ENCODE measurements around the gene ANTXR1.
"Not testable (repeated sequence)": the region's sequence is repeated elsewhere in the genome, so short reads cannot be mapped to it uniquely, and the experiment has no call there.

ANTXR1 gene

GRCh38 chr2:69165091-69165880 is 152.3 kb downstream of the ANTXR1 start:
- no peak for DNase-seq (ENCODE audit: low spot score)

DNA sequence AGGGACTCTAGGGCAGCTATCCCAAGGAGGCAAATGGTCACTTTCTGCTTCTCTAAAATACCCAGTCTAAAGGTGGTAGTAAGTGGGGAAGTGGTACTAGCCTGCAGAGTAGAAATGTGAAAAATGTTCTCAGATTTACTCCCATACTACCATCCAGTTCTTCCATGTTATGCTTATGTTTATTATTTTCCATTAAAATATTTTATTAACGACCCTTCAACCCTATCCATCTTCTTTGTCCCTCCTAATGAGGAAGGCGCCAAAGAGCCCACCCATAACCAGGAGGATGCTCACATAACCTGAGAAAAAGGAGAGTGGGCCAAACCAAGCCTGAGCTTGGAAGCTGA is 153.5 kb downstream of the ANTXR1 start:
- no peak for DNase-seq (ENCODE audit: low spot score)

DNA sequence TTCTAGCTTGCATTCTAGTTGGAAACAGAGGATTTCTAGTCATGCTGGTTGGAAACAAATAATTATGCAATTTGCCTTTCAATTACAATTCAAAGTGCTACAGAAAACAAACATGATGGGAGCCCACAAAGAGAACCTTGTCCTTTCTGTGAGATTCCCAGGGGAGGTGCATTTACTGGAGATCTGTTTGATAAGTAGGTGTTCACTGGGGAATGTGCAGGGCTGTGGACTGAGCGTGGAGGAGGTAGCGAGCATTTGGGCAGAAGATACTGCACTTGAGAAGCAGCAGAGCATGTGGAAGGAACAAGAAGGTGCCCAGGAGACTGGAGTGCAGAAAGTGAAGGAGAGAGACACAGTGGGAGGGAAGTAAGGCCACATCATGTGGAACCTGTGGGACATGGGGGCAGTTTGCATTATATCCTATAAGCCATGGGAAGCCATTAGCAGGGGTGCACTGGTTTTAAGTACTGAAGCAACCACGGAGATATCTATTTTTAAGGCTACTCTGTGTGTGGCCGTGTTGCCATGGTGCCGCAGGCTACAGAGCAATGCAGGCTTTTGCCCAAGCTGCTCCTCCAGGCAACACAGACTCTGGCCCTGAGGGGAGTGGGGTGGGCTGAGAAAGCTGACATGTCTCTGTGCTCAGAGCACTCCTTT is 154.0 kb downstream of the ANTXR1 start:
- DNase-seq (ENCODE audit: low spot score) = no peak

GRCh38 chr2:69167469-69167822 is 154.5 kb downstream of the ANTXR1 start:
- no peak for DNase-seq (ENCODE audit: low spot score)

DNA sequence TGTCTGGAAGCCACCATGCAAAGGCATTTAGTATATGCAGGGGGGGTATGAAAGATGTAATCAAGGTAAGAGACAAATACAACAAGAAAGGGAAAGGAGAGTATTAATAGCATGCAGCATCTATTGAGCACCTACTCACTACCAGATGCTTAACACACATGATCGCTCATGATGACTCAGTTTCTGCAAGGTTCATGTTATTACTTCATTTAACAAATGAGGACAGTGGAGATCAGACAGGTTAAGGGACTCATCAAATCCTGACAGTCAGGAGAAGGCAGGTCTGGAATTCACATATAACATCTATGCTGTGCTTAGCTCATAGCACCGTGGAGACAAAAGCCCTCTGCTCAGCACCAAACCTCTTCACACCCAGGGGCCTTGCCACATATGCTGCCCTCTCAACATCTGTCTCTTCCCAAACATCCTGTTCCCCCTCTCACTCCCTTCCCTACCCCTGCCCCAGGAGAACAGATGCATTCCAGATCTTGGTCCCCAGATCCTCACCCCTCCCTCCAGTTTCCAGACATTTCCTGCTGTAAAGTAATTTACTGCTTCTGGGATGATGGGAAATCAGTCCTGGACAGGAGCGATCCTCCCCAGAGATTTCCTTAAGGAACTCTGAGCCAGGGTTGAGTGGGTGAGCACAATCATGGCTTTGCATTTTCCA is 155.3 kb downstream of the ANTXR1 start:
- no peak for DNase-seq (ENCODE audit: low spot score)

DNA sequence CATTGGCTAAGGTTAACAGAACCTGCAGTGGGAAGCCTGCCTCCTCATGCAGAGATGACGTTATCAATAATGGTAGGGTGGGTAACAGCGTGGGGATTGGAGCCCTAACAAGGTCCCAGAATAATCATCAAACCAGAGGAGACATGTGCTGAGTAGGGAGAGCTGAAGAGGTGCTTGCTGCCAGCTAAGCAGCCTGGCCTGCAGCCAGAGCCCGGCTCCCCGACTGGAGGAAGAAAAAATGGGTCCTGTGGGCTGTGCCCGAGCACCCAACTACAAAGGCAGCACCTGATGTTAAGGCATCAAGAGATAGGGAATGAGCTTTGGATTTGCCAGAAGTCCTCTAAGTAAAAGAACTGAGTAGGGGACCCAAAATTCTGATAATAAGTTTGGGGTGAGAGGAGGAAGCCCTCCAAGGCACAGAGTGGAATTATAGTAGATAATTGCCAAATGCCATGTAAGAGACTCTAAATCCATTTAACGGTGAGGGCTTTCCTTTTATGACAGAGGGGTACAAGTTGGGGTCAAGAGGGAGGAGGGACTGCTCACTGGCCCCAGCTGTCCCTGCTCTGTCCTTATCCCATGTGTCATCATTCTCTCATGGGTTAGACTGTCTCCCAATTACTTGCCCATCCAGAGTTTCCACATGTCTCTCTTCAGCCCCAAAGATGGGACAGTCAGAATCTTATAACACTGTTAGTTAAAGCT is 156.1 kb downstream of the ANTXR1 start:
- DNase-seq (ENCODE audit: low spot score) = no peak

- DNase-seq (ENCODE audit: low spot score) = no peak
Observed at GRCh38 chr2:69169655-69170389, 156.8 kb downstream of the ANTXR1 start.

DNA sequence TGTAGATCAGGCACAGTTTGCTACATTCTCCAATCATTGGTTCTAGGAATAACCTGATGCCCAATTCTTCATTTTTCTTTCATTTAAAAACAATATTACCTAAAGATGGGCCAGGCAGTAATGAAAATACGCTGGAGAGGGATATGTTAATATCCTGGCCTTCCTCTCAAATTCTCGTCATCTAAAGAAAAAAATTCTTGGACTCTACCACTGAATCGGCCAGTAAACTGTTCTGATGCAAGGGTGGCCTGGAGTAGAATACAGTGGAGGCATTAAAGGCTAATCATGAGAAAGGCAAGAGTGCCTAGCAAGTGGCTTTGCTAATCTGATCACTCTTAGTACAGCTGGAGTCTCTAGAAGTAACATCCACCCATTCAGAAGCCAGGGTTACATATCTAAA is 157.7 kb downstream of the ANTXR1 start:
- DNase-seq (ENCODE audit: low spot score) = no peak

- DNase-seq (ENCODE audit: low spot score) = no peak
Observed at GRCh38 chr2:69171116-69171896, 158.3 kb downstream of the ANTXR1 start.

DNA sequence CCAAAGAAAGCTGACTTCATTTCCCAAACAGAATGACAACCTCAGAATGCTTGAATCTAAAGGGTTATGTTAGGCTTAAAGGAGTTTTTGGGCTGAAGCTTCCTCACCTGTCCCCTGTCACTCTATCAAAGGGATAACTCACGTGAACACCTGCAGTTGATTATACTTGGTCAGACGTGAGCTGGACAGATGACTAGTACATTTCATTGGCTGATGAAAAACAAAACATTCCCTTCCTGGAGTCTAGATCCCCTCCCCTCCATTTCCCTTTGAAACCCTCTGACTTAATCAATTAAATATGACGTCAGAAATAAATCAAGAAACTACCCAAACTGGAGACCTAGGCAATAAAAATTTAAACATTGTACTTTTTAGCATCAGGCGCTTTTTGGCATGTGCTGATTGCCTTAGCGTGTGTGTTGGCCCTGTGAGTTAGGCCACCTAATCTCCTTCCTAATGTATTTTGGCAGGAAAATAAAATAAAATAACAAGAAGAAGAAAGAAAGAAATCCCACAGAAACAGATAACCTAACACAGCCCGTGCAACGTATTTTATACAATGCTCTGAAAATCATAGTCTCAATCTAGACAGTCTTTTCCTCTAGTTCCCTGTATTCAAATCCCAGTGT is 159.0 kb downstream of the ANTXR1 start:
- DNase-seq (ENCODE audit: low spot score) = no peak

- no peak for DNase-seq (ENCODE audit: low spot score)
Observed at GRCh38 chr2:69173706-69174105, 160.7 kb downstream of the ANTXR1 start.

- not testable (repeated sequence) for DNase-seq (ENCODE audit: low spot score)
Observed at GRCh38 chr2:69174211-69174610, 161.2 kb downstream of the ANTXR1 start.

DNA sequence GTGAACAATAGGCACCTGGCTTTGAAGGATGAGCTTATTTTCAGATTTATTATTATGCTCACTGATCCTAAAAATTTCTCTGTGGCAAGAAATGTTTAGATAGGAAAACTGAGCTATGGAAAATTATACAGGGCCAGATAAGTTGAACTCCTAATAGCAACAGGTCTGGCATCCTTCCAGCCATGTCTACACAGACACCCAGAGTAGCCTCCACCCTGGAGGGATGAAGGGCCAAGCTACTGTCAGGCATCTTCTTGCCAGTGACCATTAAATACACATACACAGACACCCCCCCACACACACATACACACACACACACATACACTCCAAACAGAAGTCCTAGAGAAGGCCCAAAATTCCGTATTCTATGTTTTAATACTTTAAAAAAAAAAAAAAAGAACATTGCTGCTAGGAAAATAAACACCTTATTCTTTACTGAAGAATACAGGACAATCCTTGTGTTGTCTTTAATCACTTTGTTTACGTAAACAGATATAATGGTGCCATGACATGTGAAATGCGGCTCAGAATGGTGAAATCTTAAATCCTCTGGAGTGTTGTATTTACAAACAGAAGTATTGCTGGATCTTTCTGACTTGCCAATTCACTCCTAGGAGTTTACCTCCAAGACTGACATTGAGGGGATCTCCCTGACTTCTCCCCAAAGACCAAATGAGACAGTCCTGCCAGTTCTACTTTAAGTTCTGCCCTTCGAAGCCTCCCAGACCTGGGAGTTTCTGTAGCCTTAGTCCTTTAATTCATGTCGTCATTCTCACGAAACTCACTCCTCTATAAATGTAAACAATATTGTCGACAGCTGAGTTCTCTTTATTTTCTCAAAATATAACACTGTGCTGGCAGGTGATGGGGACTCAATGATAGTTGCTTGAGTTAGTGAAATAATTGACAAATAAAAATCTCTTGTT is 163.1 kb downstream of the ANTXR1 start:
- DNase-seq (ENCODE audit: low spot score) = no peak

- DNase-seq (ENCODE audit: low spot score) = peak; percentile 88
Observed at GRCh38 chr2:69177063-69177771, 164.2 kb downstream of the ANTXR1 start.

- DNase-seq (ENCODE audit: low spot score) = peak; percentile 91
Observed at GRCh38 chr2:69177785-69178636, 165.0 kb downstream of the ANTXR1 start.

DNA sequence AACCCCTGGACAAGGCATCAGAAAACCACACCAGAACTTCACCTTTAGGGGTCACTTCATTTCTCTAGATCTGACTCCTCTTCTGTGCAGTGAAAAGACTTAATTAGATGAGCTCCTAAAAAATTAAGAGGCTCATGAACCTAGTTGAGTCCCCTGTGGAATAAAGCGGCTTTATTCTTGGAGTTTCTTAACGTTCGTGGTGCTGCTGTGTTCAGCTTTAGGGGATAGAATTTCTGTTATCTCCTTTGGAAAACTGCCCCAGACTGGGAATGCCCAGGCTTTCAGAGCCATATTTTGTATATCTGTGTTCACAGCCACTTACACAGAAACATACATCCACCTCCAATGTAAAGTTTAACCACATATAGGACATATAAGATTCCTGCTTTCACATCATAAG is 165.8 kb downstream of the ANTXR1 start:
- DNase-seq (ENCODE audit: low spot score) = no peak

- no peak for DNase-seq (ENCODE audit: low spot score)
Observed at GRCh38 chr2:69180227-69180626, 167.2 kb downstream of the ANTXR1 start.

DNA sequence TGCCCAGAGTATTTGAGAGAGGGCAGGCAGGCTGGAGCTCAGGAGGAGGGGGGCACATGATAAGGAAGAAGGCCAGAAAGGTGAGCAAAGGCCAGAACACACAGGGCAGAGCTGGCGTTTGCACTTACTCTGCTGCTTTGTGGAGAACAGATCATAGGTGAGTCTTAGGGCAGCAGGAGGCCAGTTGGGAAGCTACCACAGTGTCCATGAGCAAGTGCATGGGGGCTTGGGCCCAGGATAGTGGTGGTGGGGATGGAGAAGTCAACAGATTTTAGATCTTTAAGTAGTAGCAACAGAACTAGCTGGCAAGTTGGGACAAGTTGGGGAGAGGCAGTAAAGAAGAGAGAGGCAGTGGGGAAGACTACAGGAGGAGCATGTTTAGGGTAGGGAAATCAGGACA is 168.0 kb downstream of the ANTXR1 start:
- no peak for DNase-seq (ENCODE audit: low spot score)

Measured in AG08395 (cell line).